Measurements from ENCODE around the gene CALY.

The CALY gene

DNA sequence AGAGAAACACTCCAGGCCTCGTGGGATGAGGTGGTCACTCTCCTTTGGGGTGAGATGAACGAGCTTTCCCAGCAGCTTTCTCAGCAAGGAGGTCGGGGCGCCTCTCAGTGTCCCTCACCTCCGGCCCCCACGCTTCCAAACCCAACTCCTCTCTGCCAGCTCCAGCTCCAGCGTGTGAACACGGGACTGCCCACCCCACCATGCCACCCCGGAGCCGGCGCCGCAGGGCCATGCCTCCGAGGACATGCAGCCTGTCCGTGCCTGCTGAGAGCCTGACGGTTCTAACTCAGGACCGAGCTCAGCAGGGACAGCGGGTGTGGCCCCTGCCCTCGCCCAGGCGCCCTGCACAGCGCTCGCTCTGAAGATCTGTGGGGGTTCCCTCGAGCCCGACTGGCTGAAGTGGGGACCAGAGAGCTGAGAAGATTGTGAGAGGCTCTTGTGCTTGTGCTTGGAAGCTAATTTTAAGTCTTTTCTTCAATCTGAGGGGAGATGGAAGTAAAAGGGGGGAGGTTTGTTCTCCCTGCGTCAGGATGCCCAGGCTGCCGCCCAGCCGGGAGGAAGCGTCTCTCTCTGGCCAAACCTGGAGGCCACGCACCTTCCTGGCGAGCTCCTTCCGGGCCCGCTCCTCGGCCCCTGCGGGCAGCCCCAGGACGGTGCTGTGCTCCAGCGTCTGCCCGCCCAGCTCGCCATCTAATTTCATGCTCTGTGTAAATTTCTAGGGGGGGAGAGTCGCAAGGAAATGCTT, 54.9 kb downstream of the CALY start:
- no peak for DNase-seq

DNA sequence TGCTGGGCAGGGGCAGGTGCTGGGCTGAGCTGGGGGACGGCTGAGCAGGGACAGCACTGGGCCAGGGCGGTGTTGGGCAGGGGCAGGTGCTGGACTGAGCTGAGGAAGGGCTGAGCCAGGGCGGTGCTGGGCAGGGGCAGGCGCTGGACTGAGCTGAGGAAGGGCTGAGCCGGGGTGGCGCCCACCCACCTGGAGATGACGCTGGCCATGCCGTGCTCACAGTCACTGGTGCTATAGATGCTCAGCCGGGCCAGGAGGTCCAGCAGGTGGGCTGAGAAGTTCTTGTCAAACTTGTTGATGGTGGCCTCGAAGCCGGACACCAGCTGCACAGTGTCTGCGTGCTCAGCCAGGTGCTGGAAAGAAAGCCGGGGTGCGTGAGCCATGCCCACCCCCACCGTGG, 55.6 kb downstream of the CALY start:
- no peak for DNase-seq

DNA sequence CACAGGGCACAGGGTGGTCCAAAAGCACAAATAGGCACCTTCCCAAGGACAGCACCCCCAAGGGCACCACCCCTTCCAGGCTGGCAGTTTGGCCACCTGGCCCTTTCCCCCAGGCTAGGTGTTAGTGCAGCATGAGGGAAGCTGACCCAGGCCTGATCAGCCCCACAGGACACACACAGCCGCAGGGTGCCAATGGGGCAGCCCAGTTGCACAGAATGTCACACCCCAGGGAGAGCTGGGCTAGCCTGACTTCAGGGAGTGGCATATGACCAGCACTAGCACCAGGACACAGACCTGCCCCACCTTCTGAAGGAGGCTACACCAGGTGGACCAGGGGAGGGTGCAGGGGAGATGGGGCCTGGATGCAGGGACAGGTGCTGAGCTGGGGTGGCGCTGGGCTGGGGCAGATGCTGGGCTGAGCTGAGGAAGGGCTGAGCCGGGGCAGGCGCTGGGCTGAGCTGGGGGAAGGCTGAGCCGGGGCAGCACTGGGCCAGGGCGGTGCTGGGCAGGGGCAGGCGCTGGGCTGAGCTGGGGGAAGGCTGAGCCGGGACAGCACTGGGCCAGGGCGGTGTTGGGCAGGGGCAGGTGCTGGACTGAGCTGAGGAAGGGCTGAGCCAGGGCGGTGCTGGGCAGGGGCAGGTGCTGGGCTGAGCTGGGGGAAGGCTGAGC, 56.2 kb downstream of the CALY start:
- no peak for DNase-seq

DNA sequence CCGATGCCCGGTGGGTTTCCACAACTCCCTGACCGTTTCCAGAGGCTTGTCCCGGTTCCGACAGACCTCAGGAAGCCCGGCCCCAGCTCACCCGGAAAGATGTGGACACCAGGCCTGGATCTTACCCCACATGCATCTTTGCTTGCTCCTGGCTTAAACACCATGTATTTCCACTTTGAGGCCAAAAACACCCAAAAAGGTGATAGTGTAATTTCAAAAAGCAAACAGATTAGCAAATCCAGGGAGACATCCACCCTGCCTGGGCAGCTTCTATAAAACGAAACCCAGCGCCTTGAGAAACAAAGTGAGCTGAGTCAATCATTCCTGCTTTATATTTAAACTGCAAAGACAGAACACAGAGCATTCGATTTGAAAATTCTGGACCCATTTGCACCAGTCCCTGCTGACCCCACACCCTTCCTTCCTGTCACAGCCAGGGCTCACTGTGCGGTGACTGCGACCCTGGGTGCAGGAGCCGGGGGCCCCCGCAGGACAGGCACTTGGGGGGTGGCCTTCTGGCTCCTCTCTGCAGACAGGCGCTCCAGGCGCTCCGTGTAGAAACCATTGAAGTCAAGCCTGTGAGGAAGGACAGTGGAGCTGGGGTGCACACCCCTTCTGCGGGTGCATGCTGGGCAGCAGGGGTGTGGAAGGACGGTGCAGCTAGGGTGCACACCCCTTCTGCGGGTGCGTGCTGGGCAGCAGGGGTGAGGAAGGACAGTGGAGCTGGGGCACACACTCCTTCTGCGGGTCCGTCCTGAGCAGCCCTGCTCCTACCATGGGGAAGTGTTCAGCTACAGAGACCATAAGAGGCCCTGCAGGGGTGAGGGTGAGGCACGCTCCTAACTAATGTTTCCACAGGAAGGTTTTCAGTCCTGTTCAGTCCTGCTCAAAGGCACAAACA, 57.1 kb downstream of the CALY start:
- no peak for DNase-seq

DNA sequence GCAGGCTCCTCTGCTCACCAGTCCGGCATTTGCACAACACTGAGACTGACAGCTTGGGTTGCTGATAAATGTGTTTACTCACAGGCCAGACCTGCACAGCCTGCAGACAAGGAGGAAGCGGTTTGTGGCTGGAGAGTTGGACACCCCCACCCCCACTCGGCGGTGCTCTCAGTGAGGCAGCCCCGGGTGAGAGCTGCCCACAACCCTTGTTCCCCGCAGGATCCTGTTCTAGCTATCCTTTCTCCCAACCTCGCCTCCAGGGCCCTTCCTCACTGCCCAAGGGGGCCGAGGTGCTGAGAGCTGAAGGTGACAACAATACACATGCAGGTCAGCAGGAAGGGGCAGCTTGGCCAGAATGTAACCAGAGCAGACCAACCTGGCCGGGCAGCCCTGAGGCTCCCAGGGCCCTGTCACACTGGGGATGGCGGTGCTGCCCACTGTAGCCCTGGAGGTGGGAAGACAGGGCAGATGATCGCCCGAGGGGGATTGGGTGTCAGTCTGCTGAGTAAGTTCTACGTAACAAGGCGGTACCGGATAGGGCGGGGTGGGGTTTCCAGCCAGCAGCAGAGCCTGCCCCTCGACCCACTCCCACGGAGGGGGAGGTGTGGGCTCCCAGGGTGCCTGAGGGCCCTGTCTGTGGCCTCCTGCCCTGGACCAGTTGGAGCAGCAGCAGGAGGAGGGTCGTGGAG, 58.0 kb downstream of the CALY start:
- DNase-seq, result peak; percentile 69

DNA sequence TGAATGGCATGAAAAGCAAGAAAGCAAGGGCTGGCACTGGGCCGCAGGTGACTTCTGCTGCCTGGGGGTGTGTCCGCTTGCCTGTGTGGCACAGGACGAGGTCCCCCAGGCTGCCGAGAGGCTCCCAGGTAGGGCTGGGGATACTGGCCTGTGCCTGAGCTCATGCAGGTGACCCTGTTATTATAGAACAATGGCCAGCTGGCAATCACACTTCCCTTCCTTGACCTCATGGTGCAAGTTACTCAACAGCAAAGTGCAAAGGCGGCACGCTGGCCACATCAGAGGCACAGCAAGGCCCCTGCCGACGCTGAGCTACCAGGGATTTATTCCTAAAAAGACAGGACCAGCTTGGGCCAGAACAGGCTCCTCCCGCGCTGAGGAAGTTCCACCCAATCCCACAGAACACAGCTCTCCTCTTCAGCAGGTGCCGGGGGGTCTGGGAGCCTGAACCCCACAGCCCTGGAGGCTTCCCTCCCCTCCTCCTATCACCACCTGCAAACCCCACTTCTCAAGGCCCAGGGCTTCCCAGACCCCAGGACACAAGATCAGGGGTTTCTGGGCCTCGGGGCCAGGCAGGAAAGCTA, 58.6 kb downstream of the CALY start:
- DNase-seq, result no peak

DNA sequence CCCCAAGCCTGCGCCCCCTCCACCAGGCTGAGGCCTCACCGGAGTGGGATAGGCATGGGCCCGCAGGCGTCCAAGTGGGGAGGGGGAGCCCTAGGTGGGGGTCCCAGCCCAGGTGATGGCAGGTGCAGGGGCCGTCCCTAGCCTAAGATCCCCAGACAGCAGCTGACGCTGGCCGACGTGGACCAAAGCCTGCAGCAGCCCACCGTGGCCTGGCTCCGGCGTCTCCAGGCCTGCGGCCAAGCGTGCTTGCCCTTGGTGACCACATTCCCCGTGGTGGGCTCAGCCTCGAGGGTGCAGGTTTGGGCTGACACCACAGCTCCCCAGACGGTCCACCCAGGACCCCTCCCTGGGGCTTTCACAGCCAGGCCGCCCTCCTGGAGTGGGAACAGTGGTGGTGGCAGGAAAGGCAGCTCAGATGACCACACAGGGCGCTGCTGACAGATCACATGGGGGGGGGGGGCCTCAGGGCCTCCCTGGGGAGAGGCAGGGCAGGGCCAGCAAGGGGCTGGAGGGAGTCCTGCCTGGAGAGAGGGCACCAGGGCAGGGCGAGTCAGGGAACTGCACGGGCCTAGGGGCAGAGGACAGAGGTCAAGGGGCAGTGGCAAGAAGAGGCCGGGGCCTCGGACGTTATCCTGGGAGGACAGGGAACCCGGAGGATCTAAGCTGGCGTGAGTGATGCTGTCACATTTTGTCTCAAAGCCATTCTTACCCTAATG, 59.3 kb downstream of the CALY start:
- DNase-seq, result no peak

DNA sequence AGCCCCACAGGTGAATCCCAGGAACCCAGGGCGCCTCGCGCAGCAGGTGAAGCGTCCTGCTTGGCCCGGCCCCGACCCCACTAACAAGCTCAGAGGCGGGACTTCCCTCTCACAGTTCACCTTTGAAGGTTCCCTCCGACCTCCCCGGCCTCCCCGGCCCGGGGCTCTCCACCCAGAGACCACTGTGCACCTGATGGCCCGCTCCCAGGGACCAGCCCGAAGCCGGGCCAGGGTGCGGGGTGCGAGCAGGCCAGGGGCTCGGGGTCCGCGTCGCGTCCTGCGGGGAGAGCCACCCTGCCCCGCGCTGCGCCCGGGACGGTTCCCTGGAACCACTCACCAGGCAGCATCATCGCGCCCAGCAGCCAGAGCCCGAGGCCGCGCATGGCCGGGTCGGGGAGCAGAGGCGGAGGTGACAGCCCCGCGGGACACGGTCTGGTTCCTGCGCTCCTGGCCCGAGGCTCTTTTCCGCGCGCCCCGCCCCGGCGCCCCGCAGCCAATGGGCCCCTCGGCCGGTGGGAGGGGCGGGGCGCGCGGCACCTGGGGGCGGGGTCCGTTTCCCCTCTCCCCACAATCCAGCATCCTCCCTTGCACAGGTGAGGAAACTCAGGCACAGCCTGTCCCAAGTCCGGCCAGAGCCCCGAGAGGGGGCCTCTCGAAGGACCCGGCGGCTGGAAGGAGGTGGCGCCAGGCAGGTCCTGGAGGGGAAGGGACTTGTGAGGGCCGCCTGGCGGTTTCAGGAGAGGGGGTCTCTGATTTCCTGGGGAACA, 60.1 kb downstream of the CALY start, which contains the start of gene ADAM8:
ADAM8 (minus strand) TSS at position 434 of the 767 bp plus-strand sequence; CDS start at position 383, 51 bp downstream.
- no peak for DNase-seq

DNA sequence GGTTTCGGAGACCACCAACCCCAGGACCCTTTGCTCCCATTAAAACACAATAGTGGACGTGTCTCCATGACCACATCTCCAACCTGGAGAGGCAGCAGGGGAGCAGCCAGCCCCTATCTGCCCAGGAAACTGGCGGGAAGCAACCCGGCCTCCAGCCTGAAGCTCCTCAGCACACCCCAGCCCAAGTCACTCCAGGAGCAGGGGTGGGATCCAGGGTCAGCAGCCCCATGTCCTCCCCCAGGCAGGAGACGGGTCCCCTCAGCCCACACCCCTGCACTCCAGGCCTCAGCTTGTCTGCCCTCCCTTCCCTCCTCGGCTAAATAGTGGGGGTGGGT, 60.6 kb downstream of the CALY start:
- no peak for DNase-seq

DNA sequence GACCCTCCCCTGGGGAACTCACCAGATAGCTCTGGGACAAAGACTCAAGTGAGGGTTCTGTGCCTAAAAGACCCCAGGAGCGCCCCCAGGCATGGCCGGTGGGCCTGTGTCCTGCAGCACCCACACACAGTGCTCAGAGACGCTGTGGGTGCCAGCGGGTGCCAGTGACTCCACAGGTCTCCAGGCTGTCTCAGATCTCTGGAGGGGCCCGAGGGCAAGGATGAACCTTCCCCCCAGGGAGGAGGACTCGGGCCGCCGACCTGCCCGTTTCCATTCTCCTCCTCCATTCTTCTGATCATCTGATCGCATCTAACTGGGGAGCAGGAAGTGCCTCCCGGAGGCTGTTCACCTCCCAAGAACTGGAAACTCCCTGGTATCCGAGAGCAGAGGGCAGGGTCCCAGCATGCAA, 61.0 kb downstream of the CALY start:
- DNase-seq, result no peak

DNA sequence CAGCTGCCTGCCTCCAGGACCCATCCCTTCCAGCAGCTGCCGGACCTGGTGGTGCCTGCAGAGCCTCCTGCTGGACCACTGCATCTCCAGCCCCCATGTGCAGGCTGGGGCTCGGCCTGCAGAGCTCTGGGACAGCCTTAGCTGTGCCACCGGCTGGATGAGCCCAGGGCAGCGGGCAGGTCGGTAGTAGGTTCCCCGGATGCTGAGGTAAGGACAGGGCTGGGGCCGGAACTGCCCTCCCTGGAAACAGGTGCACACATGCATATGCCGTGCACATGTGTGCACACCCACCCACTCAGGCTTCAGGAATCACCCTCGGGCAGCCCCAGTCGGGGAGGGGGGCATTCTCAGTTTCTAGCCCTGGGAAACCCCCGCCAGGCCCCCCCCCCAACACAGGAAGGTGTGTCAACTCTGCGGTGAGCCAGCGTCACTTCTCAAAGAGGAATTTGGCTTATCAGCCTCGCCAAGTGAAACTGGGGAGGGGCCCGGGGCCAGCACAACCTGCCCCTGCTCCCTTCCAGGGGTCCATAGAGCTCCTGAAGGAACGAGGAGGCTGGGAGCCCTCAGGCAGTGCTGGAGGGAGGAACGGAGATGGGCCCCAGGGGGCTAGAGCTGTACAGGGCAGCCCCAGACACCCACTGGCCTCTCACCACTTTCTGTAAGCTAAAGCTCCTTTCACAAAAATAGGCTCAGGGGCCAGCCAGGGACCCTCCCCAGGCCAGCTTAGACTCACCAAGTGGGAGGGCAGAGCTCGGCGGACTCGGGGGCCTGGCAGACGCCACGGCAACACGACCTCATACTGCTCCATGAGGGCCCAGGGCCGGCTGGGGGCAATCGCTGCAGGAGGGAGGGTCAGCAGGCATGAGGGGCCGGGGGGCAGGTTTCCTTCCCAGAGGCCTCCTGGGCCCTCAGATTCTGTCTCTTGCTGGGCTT, 61.7 kb downstream of the CALY start:
- peak; percentile 39 for DNase-seq

All from KG1 (cell line).